ES-I3 (cell line): ENCODE results near the gene RASL12.
"Not testable (repeated sequence)": the region's sequence is repeated elsewhere in the genome, so short reads cannot be mapped to it uniquely, and the experiment has no call there.

Source experiments
- H3K36me3 ChIP-seq: 2 replicates; pipeline ENCODE4 v1.6.1; 2013; ENCODE audit warnings: mild to moderate bottlenecking, low read length, control low read depth, moderate library complexity; ENCODE audit not compliant: insufficient read depth
- H3K4me1 ChIP-seq: 2 replicates; pipeline ENCODE4 v1.6.1; 2013; ENCODE audit warnings: mild to moderate bottlenecking, control low read depth, low read length; ENCODE audit not compliant: insufficient read depth
- H3K9ac ChIP-seq: 2 replicates; pipeline ENCODE4 v1.6.1; 2013; ENCODE audit warnings: low read depth, mild to moderate bottlenecking, low read length, moderate library complexity
- H3K9me3 ChIP-seq: 2 replicates; pipeline ENCODE4 v1.6.1; 2013; ENCODE audit warnings: mild to moderate bottlenecking, low read length, moderate library complexity; ENCODE audit not compliant: control insufficient read depth, insufficient read depth

RASL12 gene

DNA sequence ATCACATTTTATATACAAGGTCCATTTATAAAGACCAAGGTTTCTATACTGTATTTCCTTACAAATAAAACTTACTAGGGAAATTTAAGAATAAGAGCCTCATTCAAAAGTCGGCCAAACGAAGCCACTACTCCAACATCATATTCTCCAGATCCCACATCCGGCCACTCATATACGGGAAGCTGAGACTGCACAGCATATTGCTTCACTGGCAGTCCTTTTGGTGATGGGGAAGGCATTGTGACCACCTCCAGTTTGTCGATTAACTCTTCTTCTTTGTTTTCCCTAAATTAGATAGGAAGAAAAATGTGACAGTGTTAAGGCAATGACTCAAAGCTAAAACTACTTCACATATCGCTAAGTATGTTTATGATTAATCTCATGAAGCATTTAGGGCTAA lies 41.0 kb downstream of the RASL12 start:
- Histone ChIP-seq H3K9me3 (no peaks in the 10 kb centered on the region), H3K36me3 (peaks cover 3% of the 10 kb centered on the region; the same call in 1 of the 2 replicates)

DNA sequence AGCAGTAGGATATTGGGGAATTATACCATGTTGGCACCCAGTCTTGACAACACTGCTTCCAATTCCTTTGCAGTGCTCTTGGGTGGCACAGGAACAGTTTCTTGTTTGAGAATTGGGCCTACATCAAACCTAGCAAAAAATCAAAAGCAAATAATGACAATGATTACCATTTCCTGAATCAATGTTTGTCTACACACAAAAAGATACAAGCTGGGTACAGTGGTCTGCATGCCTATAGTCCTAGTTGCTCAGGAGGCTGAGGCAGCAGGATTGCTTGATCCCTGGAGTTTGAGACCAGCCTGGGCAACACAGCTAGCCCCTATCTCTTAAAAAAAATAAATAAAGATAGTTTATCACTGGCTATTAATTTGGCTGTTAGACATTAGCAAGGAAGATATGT lies 46.3 kb downstream of the RASL12 start:
- peaks cover 5% of the 10 kb centered on the region; the same call in 1 of the 2 replicates for H3K36me3 ChIP-seq
- H3K4me1 ChIP-seq: no peaks in the 10 kb centered on the region
- no peak overlapping the region for H3K9ac ChIP-seq
- no peaks in the 10 kb centered on the region for H3K9me3 ChIP-seq

More for the DNA sequence above, 41.0 kb downstream of the RASL12 start:
- no peak overlapping the region for H3K9ac ChIP-seq
- H3K4me1 ChIP-seq: 0 out of 2 replicates have a peak, but pooled peaks cover 4% of the 10 kb centered on the region

DNA sequence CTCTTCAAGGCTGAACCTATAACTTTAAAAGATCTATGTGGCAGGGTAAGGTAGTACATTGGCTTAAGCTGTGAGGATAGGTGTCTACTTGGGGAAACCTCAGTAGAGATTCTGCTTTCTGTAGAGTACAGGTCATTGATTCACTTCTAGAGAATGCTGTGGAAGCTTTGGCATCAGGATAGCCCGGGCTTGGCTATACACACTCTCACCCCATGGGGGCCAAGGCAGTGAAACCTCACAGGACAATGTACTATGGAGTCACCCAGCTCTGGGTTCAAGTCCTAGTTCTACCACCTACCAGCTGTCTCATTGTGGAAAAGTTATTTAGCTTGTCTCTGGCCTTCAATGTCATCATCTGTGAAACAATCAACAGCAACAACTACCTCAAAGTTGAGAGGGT lies 47.4 kb downstream of the RASL12 start:
- Histone ChIP-seq H3K9me3 (no peaks in the 10 kb centered on the region), H3K9ac (no peak overlapping the region), H3K36me3 (peaks cover 9% of the 10 kb centered on the region), H3K4me1 (no peaks in the 10 kb centered on the region)

DNA sequence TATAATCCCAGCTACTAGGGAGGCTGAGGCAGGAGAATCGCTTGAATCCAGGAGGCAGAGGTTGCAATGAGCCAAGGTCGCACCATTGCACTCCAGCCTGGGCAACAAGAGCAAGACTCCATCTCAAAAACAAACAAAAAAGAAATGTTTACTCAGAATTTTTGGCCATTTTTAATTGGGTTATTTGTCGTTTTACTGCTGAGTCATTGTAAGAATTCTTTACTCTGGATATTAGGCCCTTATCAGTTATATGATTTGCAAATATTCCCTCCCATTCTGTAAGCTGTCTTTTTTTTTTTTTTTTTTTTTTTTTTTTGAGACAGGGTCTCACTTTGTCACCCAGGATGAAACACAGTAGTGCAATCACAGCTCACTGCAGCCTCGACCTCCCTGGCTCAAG lies 56.6 kb downstream of the RASL12 start:
- peaks cover 15% of the 10 kb centered on the region for H3K36me3 ChIP-seq
- not testable (repeated sequence) for H3K9me3 ChIP-seq, H3K4me1 ChIP-seq

DNA sequence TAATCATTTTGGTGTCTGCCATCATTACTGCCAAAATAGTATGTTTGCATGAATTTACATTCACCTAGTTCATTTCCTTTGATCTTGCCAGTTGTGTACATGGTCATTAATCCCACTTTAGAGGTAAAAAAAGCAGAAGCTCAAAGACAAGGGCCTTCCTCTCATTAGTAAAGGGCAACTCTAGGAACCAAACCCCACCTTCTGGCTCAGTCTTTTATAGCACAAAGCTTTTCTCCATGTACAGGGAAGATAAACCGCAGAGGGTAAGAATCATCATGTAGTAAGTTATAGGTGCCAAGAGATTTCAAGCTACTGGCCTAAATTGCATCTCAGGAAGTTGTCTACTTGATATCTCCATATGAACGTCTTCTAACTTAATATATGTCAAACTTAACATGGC lies 58.8 kb downstream of the RASL12 start:
- peaks cover 13% of the 10 kb centered on the region for H3K36me3 ChIP-seq
- peaks cover 8% of the 10 kb centered on the region; the same call in 1 of the 2 replicates for H3K9me3 ChIP-seq
- no peaks in the 10 kb centered on the region for H3K4me1 ChIP-seq
- H3K9ac ChIP-seq: no peak overlapping the region

More for the DNA sequence above, 56.6 kb downstream of the RASL12 start:
- not testable (repeated sequence) for H3K9ac ChIP-seq

DNA sequence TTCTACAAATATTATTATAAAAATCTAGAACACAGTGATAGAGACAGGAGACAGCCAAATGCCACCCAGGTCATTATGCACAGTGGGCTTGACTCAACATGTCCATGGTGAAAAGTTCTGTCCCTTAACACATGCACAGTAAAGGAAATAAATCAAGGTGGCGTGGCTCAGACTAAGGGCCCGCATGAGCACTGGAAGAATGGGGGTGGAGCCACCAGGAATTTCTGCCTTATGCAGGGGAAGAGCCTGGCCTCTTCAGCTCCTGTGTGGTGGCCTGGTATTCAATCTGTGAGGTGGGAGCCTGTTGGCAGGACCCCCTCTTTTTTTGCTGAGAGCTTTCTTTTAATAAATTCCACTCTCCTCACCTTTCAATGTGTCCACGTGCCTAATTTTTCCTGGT lies 60.9 kb downstream of the RASL12 start:
- H3K9me3 ChIP-seq: no peaks in the 10 kb centered on the region
- H3K36me3 ChIP-seq: peaks cover 3% of the 10 kb centered on the region; the same call in 1 of the 2 replicates
- H3K4me1 ChIP-seq: no peaks in the 10 kb centered on the region
- no peak overlapping the region for H3K9ac ChIP-seq

DNA sequence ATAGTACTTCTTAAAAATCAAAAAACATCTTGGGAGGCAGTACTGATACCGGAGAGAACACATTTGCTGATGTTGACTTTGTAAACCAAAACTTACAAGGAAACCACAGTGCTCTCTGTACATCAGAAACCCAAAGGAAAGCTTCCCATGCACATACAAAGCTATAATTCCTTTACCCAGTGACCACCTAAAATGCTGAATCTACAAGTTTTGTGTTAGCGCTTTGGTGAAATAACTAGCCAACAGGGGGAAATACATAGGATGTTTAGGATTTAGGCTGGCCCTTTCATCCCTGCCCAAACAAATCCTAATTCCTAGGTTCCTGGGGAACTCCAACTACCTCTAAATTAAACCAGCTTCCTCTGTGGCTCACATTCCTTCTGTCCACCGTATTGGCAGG lies 62.8 kb downstream of the RASL12 start:
- Histone ChIP-seq H3K4me1 (no peaks in the 10 kb centered on the region), H3K9ac (no peak overlapping the region), H3K36me3 (peaks cover 3% of the 10 kb centered on the region; the same call in 1 of the 2 replicates), H3K9me3 (no peaks in the 10 kb centered on the region)
